Measurements from ENCODE around the gene ZFTA. TPM values are rescaled to one million over a fixed set of nuclear protein-coding genes. Genes with fewer than 3 reads are reported as not detected.
"Not testable (repeated sequence)": the region's sequence is repeated elsewhere in the genome, so short reads cannot be mapped to it uniquely, and the experiment has no call there.

ZFTA gene
- total RNA-seq, 2 donors from 2014 or later = 13.9 to 32.7 TPM

GRCh38 chr11:63814383-63814736 lies 45.8 kb upstream of the ZFTA start:
- Histone ChIP-seq H3K4me3 (peak overlapping the region; percentile 79 to 88), H3K27ac (peak overlapping the region; percentile 78 to 79), H3K27me3 (replicated peaks; ENCODE audit: insufficient read depth) (no peaks in the 10 kb centered on the region), H3K4me1 (replicated peaks) (peaks cover 9% of the 10 kb centered on the region), H3K36me3 (peaks cover 7 to 10% of the 10 kb centered on the region in 2 donors), H3K9me3 (no peaks in the 10 kb centered on the region)
- intact Hi-C loops (cut with DNase I) = loop anchor here (5.0 kb wide), 1 partner anchor 47 kb away; the partner anchor contains the start of gene ZFTA
- DNase-seq (ENCODE audit: low spot score) = no peak
- WGBS = 11% methylated on average over 7 of the region's 7 CpGs
- TF ChIP-seq POLR2A (IDR thresholded peaks at IDR 0.05) (no peak), CTCF (IDR thresholded peaks at IDR 0.05) (no peak), POLR2AphosphoS5 (IDR thresholded peaks at IDR 0.05) (no peak)

- DNase-seq (ENCODE audit: low spot score) = peak; percentile 33
- H3K27me3 ChIP-seq (replicated peaks; ENCODE audit: insufficient read depth) = no peaks in the 10 kb centered on the region
- TF ChIP-seq CTCF (IDR thresholded peaks at IDR 0.05) (peak in 1 of 4 experiments; percentile 4), POLR2A (IDR thresholded peaks at IDR 0.05) (no peak)
- under 1% methylated on average over 70 of the region's 74 CpGs for WGBS
- H3K4me1 ChIP-seq (replicated peaks) = peaks cover 9% of the 10 kb centered on the region
- no peaks in the 10 kb centered on the region for H3K9me3 ChIP-seq
- intact Hi-C loops (cut with DNase I) = loop anchor here (5.0 kb wide), 1 partner anchor 46 kb away; the partner anchor contains the start of gene ZFTA
- peaks cover 4% of the 10 kb centered on the region in 2 donors for H3K36me3 ChIP-seq
- H3K27ac ChIP-seq = peak overlapping the region; percentile 78 to 79
- H3K4me3 ChIP-seq = peak overlapping the region; percentile 79 to 88
Observed at GRCh38 chr11:63813563-63814382, 45.2 kb upstream of the ZFTA start.

GRCh38 chr11:63813035-63813562 lies 44.5 kb upstream of the ZFTA start, which contains the start of gene SPINDOC:
Gene SPINDOC (plus strand): TSS chr11:63813456. CDS start chr11:63813687, 231 bp downstream.
- no peak for TF ChIP-seq CTCF (IDR thresholded peaks at IDR 0.05)
- TF ChIP-seq POLR2A (IDR thresholded peaks at IDR 0.05) = peak; percentile 53
- no peak for TF ChIP-seq POLR2AphosphoS5 (IDR thresholded peaks at IDR 0.05)
- H3K36me3 ChIP-seq = no peaks in the 10 kb centered on the region
- intact Hi-C loops (cut with DNase I) = loop anchor here (5.0 kb wide), 1 partner anchor 46 kb away; the partner anchor contains the start of gene ZFTA
- WGBS = 2% methylated on average over 38 of the region's 65 CpGs
- H3K4me1 ChIP-seq (replicated peaks) = peaks cover 9% of the 10 kb centered on the region
- DNase-seq (ENCODE audit: low spot score) = peak; percentile 74
- no peaks in the 10 kb centered on the region for H3K27me3 ChIP-seq (replicated peaks; ENCODE audit: insufficient read depth)
- H3K9me3 ChIP-seq = no peaks in the 10 kb centered on the region
- peak within 1 kb of the TSS; percentile 79 to 88 for H3K4me3 ChIP-seq
- peak within 1 kb of the TSS; percentile 78 to 79 for H3K27ac ChIP-seq

GRCh38 chr11:63811522-63811921 lies 42.9 kb upstream of the ZFTA start:
- no peak overlapping the region for H3K27ac ChIP-seq
- no peak overlapping the region for H3K4me3 ChIP-seq
- H3K9me3 ChIP-seq = no peaks in the 10 kb centered on the region
- DNase-seq (ENCODE audit: low spot score) = no peak
- H3K27me3 ChIP-seq (replicated peaks; ENCODE audit: insufficient read depth) = no peaks in the 10 kb centered on the region
- 77% methylated on average over 3 of the region's 3 CpGs for WGBS
- TF ChIP-seq CTCF (IDR thresholded peaks at IDR 0.05) (no peak), POLR2A (IDR thresholded peaks at IDR 0.05) (no peak), POLR2AphosphoS5 (IDR thresholded peaks at IDR 0.05) (no peak)
- H3K4me1 ChIP-seq (replicated peaks) = peaks cover 9% of the 10 kb centered on the region
- intact Hi-C loops (cut with DNase I) = loop anchor here (5.0 kb wide), 1 partner anchor 44 kb away; the partner anchor contains the start of gene ZFTA
- no peaks in the 10 kb centered on the region for H3K36me3 ChIP-seq

- not testable (repeated sequence) for H3K36me3 ChIP-seq; H3K4me1 ChIP-seq (replicated peaks); H3K27me3 ChIP-seq (replicated peaks; ENCODE audit: insufficient read depth); H3K27ac ChIP-seq; H3K9me3 ChIP-seq; DNase-seq (ENCODE audit: low spot score); H3K4me3 ChIP-seq
- intact Hi-C loops (cut with DNase I) = loop anchor here (5.0 kb wide), 1 partner anchor 43 kb away; the partner anchor contains the start of gene ZFTA
- 87% methylated on average over 11 of the region's 11 CpGs for WGBS
Observed at GRCh38 chr11:63810383-63810782, 41.8 kb upstream of the ZFTA start.

All from prostate gland (tissue), 2 donors.